K562 (cell line): Measurements from ENCODE around the gene MEX3A. TPM values are rescaled to one million over a fixed set of nuclear protein-coding genes. Genes with fewer than 3 reads are reported as not detected.
A peak's percentile ranks its signal among the peaks of the same experiment; 100 is the strongest.

Experiments
- ARID1B ChIP-seq: fragments of 450-650 bp; IDR thresholded peaks from 2 replicates; pipeline ENCODE4 v1.6.1; 2016; ENCODE audit warnings: antibody characterized with exemption, mild to moderate bottlenecking, inconsistent platforms
- CHD4 ChIP-seq: fragments of 200-600 bp; sonication (generic); IDR thresholded peaks from 3 replicates; pipeline ENCODE4 v1.6.1; 2012; ENCODE audit warnings: low read depth, mild to moderate bottlenecking, mixed read lengths, low read length, inconsistent platforms; ENCODE audit not compliant: insufficient read depth, insufficient replicate concordance, poor library complexity, severe bottlenecking
- CREBBP ChIP-seq: IDR thresholded peaks from one replicate; pipeline ENCODE4 v1.6.1; 2012; ENCODE audit warnings: low read depth, mild to moderate bottlenecking, control low read depth, inconsistent platforms, low read length
- FOXK2 ChIP-seq, 2 experiments: fragments of 450-650 bp; IDR thresholded peaks in 1 of 2; conservative IDR thresholded peaks in 1 of 2; 2 replicates each; pipeline ENCODE4 v1.6.1; 2016; ENCODE audit warnings: low read depth in 2 of 2, mild to moderate bottlenecking in 1 of 2
- HMG20A ChIP-seq: fragments of 450-650 bp; formaldehyde crosslinking; conservative IDR thresholded peaks from 2 replicates; pipeline ENCODE4 v1.4.0; 2020; ENCODE audit warnings: mild to moderate bottlenecking, mixed read lengths
- JUND ChIP-seq, 2 experiments: IDR thresholded peaks; 2 replicates in 1 of 2; 3 replicates in 1 of 2; pipeline ENCODE4 v1.6.1; 2011; ENCODE audit warnings: borderline replicate concordance in 2 of 2, low read depth in 2 of 2, low read length in 2 of 2, improper control_type of control experiment in 1 of 2, missing biosample characterization in 1 of 2, missing genetic modification characterization in 1 of 2, missing genetic modification reagents in 1 of 2
- MBD2 ChIP-seq: sonication (generic); IDR thresholded peaks from 2 replicates; pipeline ENCODE4 v1.6.1; 2016; ENCODE audit warnings: low read depth, borderline replicate concordance
- MTA2 ChIP-seq: fragments of 450-650 bp; IDR thresholded peaks from 2 replicates; pipeline ENCODE4 v1.6.1; 2016; ENCODE audit warnings: low read depth
- MXI1 ChIP-seq: IDR thresholded peaks from 2 replicates; pipeline ENCODE4 v1.6.1; 2011; ENCODE audit warnings: low read depth, mild to moderate bottlenecking, improper control_type of control experiment, low read length
- POLR2H ChIP-seq: IDR thresholded peaks from 2 replicates; pipeline ENCODE4 v1.6.1; 2016; ENCODE audit warnings: missing genetic modification characterization, low read depth, mild to moderate bottlenecking, control low read depth, missing compliant biosample characterization, moderate library complexity
- PTTG1 ChIP-seq: fragments of 450-650 bp; IDR thresholded peaks from 2 replicates; pipeline ENCODE4 v1.6.1; 2016; ENCODE audit warnings: low read depth, mild to moderate bottlenecking, missing genetic modification characterization, missing compliant biosample characterization
- SRSF1 ChIP-seq: fragments of 200-400 bp; formaldehyde crosslinking; IDR thresholded peaks from 2 replicates; pipeline ENCODE4 v1.6.1; 2017; ENCODE audit warnings: mild to moderate bottlenecking, low read depth, low read length, moderate library complexity
- YBX1 ChIP-seq: fragments of 450-650 bp; IDR thresholded peaks from 2 replicates; pipeline ENCODE4 v1.7.1; 2016; ENCODE audit warnings: mild to moderate bottlenecking
- YY1 ChIP-seq, 3 experiments: IDR thresholded peaks; 2 replicates each; pipeline ENCODE4 v1.6.1; 2011; ENCODE audit warnings: low read length in 2 of 3, mild to moderate bottlenecking in 2 of 3, moderate library complexity in 2 of 3, borderline replicate concordance in 1 of 3, control low read depth in 1 of 3, low read depth in 1 of 3; ENCODE audit not compliant: insufficient read depth in 3 of 3, insufficient replicate concordance in 2 of 3, control insufficient read depth in 1 of 3, insufficient read length in 1 of 3; ENCODE audit errors: extremely low read depth in 1 of 3
- ZBTB2 ChIP-seq: fragments of 450-650 bp; IDR thresholded peaks from 2 replicates; pipeline ENCODE4 v1.6.1; 2016; ENCODE audit warnings: antibody characterized with exemption
- ZBTB7A ChIP-seq: IDR thresholded peaks from 2 replicates; pipeline ENCODE4 v1.6.1; 2011; ENCODE audit warnings: low read depth, mild to moderate bottlenecking, low read length, moderate library complexity, borderline replicate concordance; ENCODE audit not compliant: control insufficient read depth
- ZNF134 ChIP-seq: fragments of 250-450 bp; sonication (Bioruptor Pico); conservative IDR thresholded peaks from 2 replicates; pipeline ENCODE4 v1.4.0; 2020
- ZNF224 ChIP-seq: sonication (generic); formaldehyde crosslinking; IDR thresholded peaks from 2 replicates; pipeline ENCODE4 v1.8.0; 2022; ENCODE audit warnings: mild to moderate bottlenecking, missing genetic modification reagents
- polyA plus RNA-seq, 8 experiments: library from polyadenylated mRNA; depleted of rRNA in 4 of 8; stranded (reverse) in 5 of 8; unstranded in 3 of 8; fragments of >200 nt; fragmentation: Nextera tagmentation in 2 of 8; fragmentation: Illumina TruSeq in 1 of 8; extraction: Ambion mirVana in 2 of 8; extraction: Trizol in 1 of 8; gene quantifications; 2 replicates each; pipeline versions ENCODE4 v1.2.1 to v1.2.3, GENCODE V29; 2011 to 2014; ENCODE audit warnings: inconsistent platforms in 1 of 8, missing spikeins in 1 of 8
- total RNA-seq, 7 experiments: library from RNA; depleted of rRNA in 6 of 7; stranded (reverse); fragments of >200 nt in 6 of 7; fragmentation: Illumina TruSeq in 2 of 7; extraction: Trizol in 2 of 7; gene quantifications; 2 replicates each; pipeline versions ENCODE4 v1.2.1 to v1.2.3, GENCODE V29; 2011 to 2021; ENCODE audit warnings: low replicate concordance in 1 of 7
- TF ChIP-seq, protein P1 (sequence below): sonication (generic); formaldehyde crosslinking; IDR thresholded peaks from 2 replicates; pipeline ENCODE4 v1.8.0; 2022; ENCODE audit warnings: mild to moderate bottlenecking, missing genetic modification reagents
- TF ChIP-seq, protein P2 (sequence below): fragments of 450-650 bp; IDR thresholded peaks from 2 replicates; pipeline ENCODE4 v1.6.1; 2018; ENCODE audit warnings: mild to moderate bottlenecking, low read depth; ENCODE audit not compliant: partially characterized antibody

MEX3A gene
- total and polyA plus RNA-seq, 9 of the 15 experiments (the other 6 are each of a cell fraction or from before 2014, with no cell fraction given) = 0.36 to 13.7 (median 5.2) TPM

DNA sequence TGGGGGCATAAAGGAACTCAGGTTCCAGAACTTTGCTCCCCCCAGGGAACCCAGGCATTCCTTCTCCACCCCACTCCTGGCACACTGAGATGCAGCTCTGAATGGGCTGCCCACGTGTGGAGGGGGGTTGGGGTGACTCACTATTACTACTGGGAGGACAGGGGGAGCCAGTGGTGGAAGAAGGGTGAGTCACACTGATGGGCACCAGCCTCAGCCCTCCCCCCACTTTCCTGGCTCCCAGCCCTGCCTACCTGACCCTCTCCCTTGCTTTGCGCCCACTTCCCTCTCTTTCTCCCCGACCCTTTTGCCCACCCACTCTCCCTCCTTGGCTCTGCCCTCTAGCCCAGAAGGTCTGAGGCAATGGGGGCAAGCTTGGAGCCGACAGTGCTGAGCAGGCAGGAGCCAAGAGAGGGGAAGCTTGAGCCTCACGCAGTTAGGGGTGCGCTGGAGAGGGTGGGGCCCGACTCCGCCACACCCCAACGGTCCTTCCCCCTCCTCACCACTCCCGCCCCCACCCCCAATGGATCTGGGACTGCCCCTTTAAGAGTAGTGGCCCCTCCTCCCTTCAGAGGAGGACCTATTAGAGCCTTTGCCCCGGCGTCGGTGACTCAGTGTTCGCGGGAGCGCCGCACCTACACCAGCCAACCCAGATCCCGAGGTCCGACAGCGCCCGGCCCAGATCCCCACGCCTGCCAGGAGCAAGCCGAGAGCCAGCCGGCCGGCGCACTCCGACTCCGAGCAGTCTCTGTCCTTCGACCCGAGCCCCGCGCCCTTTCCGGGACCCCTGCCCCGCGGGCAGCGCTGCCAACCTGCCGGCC, 32.0 kb upstream of the MEX3A start, which contains the start of gene LMNA (continued):
- TF ChIP-seq ZBTB7A = peak; percentile 86; the same call in 1 of the 2 replicates
- peak; percentile 98 for TF ChIP-seq JUND (IDR thresholded peaks at IDR 0.05; ENCODE audit: borderline replicate concordance, low read depth, low read length)
- TF ChIP-seq JUND (tag; IDR thresholded peaks at IDR 0.05; ENCODE audit: borderline replicate concordance, low read depth, low read length) = peak; percentile 95
- peak; percentile 89 for TF ChIP-seq ZBTB2
- no peak for TF ChIP-seq CHD4
- no peak for TF ChIP-seq PTTG1 (tag)
- peak; percentile 28; the same call in 1 of the 2 replicates for TF ChIP-seq MXI1
- peak in 1 of 2 experiments; percentile 49; a peak in 2 of 4 replicates for TF ChIP-seq FOXK2 (conservative IDR thresholded peaks at IDR 0.05 in 1 of 2, IDR thresholded peaks at IDR 0.05 in 1 of 2; ENCODE audit: low read depth in 2 of 2)
- TF ChIP-seq CREBBP = no peak
- no peak for TF ChIP-seq HMG20A (CRISPR knock-in tag)
- TF ChIP-seq, protein P1, sequence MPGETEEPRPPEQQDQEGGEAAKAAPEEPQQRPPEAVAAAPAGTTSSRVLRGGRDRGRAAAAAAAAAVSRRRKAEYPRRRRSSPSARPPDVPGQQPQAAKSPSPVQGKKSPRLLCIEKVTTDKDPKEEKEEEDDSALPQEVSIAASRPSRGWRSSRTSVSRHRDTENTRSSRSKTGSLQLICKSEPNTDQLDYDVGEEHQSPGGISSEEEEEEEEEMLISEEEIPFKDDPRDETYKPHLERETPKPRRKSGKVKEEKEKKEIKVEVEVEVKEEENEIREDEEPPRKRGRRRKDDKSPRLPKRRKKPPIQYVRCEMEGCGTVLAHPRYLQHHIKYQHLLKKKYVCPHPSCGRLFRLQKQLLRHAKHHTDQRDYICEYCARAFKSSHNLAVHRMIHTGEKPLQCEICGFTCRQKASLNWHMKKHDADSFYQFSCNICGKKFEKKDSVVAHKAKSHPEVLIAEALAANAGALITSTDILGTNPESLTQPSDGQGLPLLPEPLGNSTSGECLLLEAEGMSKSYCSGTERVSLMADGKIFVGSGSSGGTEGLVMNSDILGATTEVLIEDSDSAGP = peak; percentile 97
- TF ChIP-seq SRSF1 = no peak
- TF ChIP-seq, protein P2, sequence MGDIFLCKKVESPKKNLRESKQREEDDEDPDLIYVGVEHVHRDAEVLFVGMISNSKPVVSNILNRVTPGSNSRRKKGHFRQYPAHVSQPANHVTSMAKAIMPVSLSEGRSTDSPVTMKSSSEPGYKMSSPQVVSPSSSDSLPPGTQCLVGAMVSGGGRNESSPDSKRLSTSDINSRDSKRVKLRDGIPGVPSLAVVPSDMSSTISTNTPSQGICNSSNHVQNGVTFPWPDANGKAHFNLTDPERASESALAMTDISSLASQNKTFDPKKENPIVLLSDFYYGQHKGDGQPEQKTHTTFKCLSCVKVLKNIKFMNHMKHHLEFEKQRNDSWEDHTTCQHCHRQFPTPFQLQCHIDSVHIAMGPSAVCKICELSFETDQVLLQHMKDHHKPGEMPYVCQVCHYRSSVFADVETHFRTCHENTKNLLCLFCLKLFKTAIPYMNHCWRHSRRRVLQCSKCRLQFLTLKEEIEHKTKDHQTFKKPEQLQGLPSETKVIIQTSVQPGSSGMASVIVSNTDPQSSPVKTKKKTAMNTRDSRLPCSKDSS = no peak
- peak; percentile 89 for TF ChIP-seq ARID1B
- no peak for TF ChIP-seq YBX1
- TF ChIP-seq ZNF224 (CRISPR knock-in tag) = no peak
- peak; percentile 62; the same call in 1 of the 2 replicates for TF ChIP-seq MBD2
- TF ChIP-seq MTA2 = peak; percentile 56
- TF ChIP-seq POLR2H (tag) = peak; percentile 63; the same call in 1 of the 2 replicates
- TF ChIP-seq ZNF134 (CRISPR knock-in tag) = no peak
- peak in 1 of 3 experiments; percentile 13 for TF ChIP-seq YY1 (IDR thresholded peaks at IDR 0.05; ENCODE audit: borderline replicate concordance in 1 of 3, control insufficient read depth in 1 of 3, extremely low read depth in 1 of 3, insufficient read depth in 3 of 3, insufficient read length in 1 of 3, insufficient replicate concordance in 2 of 3, low read depth in 1 of 3, low read length in 2 of 3)
